Mammary epithelial cell (primary cell): ENCODE results near the gene VAV1.

Experiments used
- EZH2 ChIP-seq: IDR thresholded peaks from 2 replicates; pipeline ENCODE4 v1.6.1; 2012; ENCODE audit warnings: low read length, inconsistent platforms, borderline replicate concordance
- TF ChIP-seq, protein P1 (sequence below), 2 donors: IDR thresholded peaks in 1 of 2; conservative IDR thresholded peaks in 1 of 2; 2 replicates each; pipeline ENCODE4 v1.5.1; 2011 to 2012; ENCODE audit warnings: inconsistent platforms in 2 of 2, low read length in 2 of 2, mild to moderate bottlenecking in 2 of 2, control low read depth in 1 of 2, low read depth in 1 of 2; ENCODE audit not compliant: insufficient read depth in 1 of 2; ENCODE audit errors: extremely low read depth in 1 of 2

DNA sequence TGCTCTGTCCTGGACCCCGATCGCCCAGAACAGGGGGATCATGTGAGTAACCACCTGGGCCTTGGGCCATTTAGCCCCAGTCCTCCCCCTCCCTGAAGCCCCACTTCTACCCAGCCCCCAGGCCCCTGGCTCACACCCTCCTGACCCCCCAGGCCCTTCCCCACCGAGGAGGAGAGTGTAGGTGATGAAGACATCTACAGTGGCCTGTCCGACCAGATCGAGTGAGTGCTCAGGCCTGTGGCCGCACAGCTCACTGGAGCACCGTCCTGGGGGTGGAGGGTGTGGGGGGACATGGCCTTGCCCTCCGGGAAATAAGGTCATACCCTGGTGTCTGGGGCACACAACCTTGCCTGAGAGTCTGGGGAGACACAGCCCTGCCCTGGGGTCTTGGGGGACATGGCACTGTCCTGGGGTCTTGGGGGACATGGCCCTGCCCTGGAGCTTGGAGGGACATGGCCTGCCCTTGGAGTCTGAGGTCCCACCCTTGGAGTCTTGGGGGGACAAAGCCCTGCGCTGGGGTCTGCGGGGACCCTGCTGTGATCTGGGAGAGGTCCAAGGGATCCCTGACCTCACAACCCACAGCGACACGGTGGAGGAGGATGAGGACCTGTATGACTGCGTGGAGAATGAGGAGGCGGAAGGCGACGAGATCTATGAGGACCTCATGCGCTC is 49.3 kb downstream of the VAV1 start:
- TF ChIP-seq, protein P1, sequence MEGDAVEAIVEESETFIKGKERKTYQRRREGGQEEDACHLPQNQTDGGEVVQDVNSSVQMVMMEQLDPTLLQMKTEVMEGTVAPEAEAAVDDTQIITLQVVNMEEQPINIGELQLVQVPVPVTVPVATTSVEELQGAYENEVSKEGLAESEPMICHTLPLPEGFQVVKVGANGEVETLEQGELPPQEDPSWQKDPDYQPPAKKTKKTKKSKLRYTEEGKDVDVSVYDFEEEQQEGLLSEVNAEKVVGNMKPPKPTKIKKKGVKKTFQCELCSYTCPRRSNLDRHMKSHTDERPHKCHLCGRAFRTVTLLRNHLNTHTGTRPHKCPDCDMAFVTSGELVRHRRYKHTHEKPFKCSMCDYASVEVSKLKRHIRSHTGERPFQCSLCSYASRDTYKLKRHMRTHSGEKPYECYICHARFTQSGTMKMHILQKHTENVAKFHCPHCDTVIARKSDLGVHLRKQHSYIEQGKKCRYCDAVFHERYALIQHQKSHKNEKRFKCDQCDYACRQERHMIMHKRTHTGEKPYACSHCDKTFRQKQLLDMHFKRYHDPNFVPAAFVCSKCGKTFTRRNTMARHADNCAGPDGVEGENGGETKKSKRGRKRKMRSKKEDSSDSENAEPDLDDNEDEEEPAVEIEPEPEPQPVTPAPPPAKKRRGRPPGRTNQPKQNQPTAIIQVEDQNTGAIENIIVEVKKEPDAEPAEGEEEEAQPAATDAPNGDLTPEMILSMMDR (conservative IDR thresholded peaks at IDR 0.05 in 1 of 2, IDR thresholded peaks at IDR 0.05 in 1 of 2; ENCODE audit: extremely low read depth in 1 of 2, insufficient read depth in 1 of 2, low read depth in 1 of 2, low read length in 2 of 2): no peak
- no peak for TF ChIP-seq EZH2
